Activated naive CD4-positive, alpha-beta T cell treated with anti-CD3 and anti-CD28 coated beads, Interleukin-2, amount 50 U/mL, for 16 hours (primary cell): ENCODE results near the gene ARPC5.
"Not testable (repeated sequence)": the region's sequence is repeated elsewhere in the genome, so short reads cannot be mapped to it uniquely, and the experiment has no call there.

Experiments
- DNase-seq: peaks from one replicate; pipeline ENCODE4 v3.0.0-alpha.2; 2020

The ARPC5 gene

GRCh38 chr1:183645531-183645930, 9.9 kb upstream of the ARPC5 start:
- DNase-seq: no peak

- DNase-seq: no peak
Measured at GRCh38 chr1:183642166-183642565, 6.6 kb upstream of the ARPC5 start.

DNA sequence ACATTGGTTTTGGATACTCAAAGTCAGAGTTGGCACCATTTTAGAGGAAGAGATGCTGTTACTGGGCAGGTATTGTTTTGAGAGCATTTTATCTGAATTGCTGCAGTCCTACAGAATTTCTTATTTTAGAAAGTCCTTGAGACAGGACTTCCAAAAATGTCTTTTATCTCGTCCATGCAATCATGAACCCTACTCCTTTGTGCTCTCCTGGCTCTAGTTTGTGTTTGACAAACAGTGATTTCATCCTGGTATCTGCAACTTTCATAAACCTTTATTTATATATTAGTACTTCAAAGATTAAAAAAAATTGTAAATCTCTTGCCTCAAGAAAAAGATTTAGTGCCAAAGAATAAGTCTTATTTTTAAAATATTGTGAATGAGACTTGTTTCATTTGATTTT, 4.6 kb upstream of the ARPC5 start:
- DNase-seq: no peak

DNA sequence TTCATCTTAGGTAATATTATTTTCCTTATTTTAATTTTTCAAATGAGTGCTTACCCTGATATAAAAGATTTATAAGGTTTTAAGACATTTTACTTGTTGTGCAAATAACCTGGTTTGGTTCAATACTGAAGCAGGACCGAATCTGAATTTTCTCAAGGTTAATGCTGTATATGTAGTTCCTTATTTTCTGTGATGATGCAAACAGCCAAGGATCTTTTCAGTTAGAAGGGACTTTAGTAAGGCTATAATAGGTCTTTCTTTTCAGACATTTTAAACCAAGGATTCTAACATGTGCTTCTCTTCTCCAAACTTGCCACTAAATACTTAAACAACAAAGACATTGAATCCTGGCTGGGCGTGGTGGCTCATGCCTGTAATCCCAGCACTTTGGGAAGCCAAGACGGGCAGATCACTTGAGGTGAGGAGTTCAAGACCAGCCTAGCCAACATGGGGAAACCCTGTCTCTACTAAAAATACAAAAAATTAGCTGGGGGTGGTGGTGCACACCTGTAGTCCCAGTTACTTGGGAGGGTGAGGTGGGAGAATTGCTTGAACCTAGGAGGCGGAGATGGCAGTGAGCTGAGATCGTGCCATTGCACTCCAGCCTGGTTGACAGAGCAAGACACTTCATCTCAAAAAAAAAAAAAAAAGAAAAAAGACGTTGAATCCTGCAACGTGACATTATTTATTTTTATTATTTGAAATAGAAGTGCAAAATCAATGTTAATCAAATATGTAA, 3.2 kb upstream of the ARPC5 start:
- DNase-seq: no peak

DNA sequence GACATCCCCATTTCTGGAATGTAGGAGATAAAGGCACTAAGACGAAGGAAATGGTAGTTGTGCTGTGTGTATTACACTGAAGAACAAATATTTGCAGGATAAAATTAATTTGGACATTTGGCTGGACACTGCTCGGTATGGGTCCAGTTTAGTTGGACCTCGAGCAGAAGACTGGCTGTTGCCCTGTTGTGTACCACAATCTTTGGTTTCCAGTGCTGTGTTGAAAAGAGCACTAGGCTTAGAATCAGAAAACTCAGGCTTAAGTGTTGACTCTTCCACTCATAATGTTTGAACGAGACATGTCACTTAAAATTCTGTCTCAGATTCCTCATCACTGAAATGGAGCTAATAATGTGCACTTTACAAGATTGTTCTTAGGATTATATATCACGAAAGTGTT, 1.2 kb upstream of the ARPC5 start:
- no peak for DNase-seq

DNA sequence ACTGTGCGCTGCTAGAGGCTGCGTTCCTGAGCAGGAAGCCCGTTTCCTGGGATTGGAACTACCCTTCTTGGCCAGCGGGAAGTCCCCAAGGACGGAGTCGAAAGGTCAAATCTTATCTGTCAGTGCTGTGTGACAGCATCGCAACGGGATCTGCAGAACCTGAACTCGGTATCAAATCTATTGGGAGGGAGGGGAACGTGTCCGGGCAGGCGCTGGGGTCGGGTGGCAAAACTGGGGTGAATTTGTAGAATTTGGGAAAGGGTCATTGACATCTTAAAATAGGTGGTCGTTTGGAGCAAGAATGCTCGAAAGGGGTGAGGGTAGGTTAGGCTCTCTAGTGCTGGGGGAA, 725 bp upstream of the ARPC5 start:
- no peak for DNase-seq

DNA sequence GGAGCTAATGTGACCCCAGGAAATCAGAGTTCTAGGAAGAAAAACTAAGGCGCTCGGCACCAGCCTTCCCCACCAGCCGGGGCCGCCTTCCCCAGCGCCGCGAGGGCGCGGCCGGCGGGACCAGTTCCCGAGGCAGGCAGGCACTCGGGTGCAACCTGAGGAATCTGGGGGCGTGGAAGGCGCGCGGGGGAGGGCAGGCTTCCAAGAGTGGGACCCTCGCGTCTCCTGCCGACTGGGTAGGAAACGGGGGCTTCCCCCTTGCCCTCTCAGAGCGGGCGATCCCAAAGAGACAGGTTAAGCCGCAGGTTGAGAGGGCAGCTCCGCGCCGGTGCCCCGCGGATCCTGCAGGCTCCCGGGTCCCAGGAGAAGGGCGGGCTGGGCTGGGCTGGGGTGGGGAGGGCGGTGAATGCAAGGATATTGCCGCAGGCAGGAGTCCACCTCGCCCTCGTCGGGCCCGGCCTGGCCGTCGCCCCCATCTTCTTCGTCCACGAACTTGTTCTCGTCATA, 431 bp downstream of the ARPC5 start:
- peak; percentile 16 for DNase-seq

DNA sequence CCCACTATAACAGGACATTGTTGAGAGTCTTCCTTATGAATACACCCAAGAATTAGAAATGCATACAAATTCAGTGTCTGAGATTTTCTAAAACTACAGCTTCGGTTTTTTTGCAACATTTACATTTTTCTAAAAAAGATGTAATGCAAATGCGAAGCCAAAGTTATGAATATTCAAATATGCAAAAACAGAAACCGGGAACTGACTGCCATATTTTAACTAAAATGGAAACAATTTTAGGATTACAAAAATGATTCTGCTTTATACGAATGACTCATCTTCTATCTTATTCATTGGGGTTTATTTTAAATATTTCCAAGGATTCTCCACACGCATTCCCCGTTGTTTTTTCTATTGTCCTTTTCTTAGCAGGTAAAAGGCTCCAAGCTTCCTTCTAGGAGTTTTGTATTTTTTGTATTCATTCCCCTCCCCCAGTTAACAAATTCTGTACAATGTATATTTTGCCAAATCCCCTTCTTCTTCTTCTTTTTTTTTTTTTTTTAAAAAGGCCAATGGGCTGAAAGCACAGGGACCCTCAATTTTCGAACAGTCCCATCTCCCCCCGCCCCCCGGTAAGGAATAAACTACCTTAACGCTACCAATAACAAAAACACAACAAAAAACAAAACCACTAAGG, 1.0 kb downstream of the ARPC5 start:
- no peak for DNase-seq

DNA sequence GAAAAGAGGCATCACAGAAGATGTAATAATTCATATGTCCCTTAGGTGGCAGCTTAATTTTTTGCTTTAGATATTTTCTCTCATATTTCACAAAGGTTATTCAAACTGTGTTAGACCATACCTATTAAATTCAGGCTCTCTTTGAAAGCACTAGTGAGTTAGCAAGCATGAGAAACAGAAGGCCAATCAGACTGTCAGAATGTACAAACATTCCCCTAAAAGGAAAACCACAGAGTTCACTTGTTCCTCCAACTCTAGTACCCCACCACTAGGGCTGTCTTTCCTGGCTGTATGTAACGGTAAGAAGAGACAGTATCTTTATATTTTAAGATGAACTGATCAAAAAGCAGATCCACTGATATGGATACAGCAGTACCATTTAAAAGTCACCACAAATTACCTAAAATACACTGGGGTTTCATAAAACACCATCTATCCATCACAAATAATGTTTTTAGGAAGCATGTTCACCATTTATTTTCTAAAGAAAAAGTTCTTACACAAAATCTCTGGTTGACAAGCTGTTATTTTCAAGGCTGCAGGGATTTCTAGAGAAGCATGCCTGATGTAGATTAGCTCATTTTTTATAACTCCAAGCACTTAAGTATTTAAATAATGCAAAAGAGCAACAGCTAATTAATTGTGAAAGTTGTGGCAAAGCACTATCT, 1.8 kb downstream of the ARPC5 start:
- no peak for DNase-seq

DNA sequence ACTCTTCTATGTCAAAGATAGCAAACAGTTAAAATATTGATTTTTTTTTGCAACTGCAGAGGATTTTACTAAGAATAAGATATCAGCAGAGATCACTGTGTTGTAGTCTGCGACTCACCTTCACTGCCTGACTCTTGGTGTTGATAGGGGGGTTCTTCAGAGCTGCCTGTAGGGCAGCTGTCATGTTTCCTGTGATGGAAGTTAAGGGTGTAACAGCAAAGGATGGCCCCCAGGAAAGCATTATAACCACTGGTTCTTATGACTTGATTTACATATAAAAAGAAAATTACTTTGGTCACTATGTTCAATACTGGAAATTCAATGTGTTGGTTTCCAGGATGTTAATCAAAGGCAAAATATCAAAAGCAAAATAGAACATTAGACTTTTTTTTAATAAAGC, 2.6 kb downstream of the ARPC5 start:
- no peak for DNase-seq

DNA sequence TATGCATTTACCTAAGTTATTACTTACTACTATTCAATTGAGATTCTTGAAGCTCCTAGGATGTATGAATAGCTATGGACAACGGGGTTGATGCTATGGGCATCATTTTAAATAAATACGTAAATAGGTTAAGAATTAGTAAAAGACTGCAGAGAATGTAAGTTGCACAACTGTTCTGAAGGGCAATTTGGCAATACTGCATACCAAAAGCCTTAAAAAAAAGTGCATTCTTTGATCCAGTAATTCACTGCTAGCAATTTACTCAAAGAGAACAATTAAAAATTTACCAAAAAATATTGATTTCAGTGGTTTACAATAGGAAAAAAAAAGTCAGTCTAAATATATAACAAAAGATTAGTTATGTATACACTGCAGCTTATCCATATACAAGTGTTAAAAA, 3.5 kb downstream of the ARPC5 start:
- DNase-seq: no peak

GRCh38 chr1:183630748-183631147, 4.8 kb downstream of the ARPC5 start:
- DNase-seq: no peak

GRCh38 chr1:183628537-183628936, 7.0 kb downstream of the ARPC5 start:
- no peak for DNase-seq

DNA sequence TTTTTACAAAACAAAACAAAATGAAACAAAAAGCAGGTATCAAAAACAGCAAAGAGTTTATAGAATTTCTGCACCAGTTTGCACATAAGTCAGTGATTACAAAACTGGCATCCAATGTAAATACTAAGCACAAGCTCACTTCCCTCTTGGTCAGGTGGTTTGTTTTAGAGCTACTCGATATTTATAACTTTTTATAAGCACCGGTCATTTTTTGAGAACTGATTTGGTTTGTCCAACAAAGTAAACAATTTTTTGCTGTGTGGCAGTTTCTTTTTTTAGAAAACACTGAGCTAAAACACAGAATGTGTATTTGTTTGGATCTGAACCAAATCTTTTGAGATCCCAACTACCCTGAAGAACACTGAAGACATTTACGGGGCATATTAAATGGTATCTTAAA, 9.3 kb downstream of the ARPC5 start:
- DNase-seq: not testable (repeated sequence)

GRCh38 chr1:183622884-183623785, 12.4 kb downstream of the ARPC5 start:
- peak; percentile 32 for DNase-seq

DNA sequence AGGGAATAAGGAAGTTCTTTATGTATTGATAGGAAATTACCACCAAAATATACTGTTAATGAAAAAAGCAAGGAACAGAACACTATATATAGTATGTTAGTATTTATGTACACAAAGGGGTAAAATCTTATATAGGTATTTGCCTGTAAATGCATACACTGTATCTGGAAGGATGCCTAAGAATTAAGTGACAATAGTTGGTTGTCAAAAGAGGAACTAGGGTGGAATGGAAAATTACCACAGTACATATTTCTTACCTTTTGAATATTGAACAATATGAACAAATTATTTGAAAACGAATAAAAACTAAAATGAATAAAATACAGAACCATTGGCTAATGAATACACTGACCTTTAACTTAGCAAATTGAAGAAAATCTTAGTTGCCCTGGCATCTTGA, 13.6 kb downstream of the ARPC5 start:
- no peak for DNase-seq

- DNase-seq: no peak
Measured at GRCh38 chr1:183620311-183620710, 15.3 kb downstream of the ARPC5 start.

- no peak for DNase-seq
Measured at GRCh38 chr1:183619781-183620180, 15.8 kb downstream of the ARPC5 start.

DNA sequence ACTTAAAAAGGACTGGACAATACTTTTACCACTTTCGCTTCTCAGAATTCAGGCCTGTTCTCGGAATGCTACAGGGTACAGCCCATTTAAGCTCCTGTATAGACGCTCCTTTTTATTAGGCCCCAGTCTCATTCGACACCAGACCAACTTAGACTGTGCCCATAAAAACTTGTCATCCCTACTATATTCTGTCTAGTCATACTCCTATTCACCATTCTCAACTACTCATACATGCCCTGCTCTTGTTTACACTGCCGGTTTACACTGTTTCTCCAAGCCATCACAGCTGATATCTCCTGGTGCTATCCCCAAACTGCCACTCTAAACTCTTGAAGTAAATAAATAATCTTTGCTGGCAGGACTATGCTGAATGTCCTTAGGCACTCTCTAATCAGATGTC, 17.4 kb downstream of the ARPC5 start:
- not testable (repeated sequence) for DNase-seq

DNA sequence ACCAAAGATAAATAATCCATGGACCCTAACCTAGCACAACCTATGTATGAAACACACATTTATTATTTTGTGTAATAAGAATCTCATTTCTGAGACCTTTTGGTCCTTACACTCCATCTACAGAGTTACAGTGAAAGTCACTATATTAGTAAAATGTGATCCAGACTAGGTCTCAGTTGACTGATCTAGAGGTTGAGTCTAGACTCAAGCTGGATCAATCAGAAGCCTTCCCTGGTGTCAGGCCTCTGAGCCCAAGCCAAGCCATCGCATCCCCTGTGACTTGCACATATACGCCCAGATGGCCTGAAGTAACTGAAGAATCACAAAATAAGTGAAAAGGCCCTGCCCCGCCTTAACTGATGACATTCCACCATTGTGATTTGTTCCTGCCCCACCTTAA, 22.6 kb downstream of the ARPC5 start:
- not testable (repeated sequence) for DNase-seq

DNA sequence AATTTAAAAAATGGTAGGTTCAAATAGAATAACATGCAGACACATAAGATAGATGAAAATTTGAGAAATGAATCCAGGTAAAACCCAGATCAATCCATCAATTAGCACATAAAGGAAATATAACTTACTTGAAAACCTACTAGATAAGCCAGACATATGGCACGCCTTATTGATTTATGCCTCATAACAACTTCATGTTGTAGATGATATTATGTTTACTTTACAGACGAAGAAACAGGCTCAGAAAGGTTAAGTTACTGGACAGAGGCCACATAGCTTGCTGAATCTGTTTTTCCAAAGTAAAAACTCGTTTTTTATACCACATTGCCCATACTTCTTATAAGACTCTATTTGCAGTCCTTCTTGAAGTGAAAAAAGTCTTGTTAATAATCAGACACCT, 23.2 kb downstream of the ARPC5 start:
- no peak for DNase-seq

DNA sequence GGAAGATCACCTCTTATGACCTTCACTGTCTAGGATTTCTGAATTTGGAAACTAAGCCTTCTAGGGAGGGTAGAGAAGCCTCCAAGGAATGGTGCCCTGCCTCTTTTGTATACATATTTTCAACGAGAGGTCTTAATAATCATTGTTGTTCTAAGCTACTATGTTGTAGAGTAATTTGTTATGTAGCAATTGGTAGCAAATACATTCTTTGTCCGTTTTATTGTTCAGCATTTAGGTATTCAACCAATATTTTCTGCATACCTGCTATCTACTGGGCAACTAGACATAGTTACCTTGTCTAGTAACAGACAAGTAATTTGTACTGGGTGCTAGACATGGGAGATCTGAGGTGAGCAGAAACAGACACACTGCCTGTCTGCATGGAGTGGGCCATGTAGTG, 24.6 kb downstream of the ARPC5 start:
- no peak for DNase-seq
